ENCODE measurements around the gene BICD2. TPM values are rescaled to one million over a fixed set of nuclear protein-coding genes. Genes with fewer than 3 reads are reported as not detected.

BICD2 gene
- polyA plus RNA-seq, 3 donors = 29.3 to 30.9 (median 30.4) TPM

DNA sequence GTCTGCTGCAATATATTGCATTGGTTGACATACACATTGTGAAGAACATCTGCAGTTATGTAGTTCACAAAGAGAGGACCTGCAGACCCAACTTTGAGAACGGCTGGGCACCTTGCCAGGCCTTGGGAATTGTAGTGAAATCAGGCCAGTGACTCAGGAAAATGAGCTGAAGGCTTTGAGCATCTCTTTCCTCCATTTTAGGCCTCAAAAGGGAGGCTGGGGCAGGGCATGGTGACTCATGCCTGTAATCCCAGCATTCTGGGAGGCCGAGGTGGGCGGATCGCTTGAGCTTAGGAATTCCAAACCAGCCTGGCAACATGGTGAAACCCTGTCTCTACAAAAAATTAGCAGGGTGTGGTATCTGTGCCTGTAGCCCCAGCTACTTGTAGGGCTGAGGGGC is 93.3 kb downstream of the BICD2 start:
- DNase-seq (ENCODE audit: low read depth in 3 of 3, low spot score in 2 of 3) = no peak

GRCh38 chr9:92669890-92670708 is 94.5 kb downstream of the BICD2 start, which contains the start of gene IPPK:
Gene IPPK (minus strand): TSS chr9:92670131. CDS start chr9:92669988, 143 bp downstream.
- peak; percentile 93 to 97 (median 93) for DNase-seq (ENCODE audit: low read depth in 3 of 3, low spot score in 2 of 3)

DNA sequence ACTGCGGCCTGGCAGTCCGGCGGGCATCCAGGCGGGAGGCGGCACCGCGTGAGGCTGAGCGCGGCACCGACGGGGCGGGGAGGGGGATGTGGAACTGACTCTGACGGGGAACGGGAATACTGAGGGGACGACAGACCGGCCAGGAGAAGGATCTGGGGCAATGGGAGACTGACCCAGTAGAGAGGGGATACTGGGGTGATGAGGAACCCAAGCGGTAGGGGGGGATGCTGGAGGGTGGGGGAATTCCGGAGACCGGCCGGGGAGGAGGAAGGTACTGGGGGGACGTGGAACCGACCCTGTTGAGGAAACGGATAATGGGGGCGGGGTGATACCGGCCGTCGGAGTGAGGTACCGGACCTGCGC is 95.1 kb downstream of the BICD2 start:
- no peak for DNase-seq (ENCODE audit: low read depth in 3 of 3, low spot score in 2 of 3)

GRCh38 chr9:92668746-92669526 is 95.7 kb downstream of the BICD2 start:
- DNase-seq (ENCODE audit: low read depth in 3 of 3, low spot score in 2 of 3) = peak in 2 of 3 donors; percentile 7 to 12

- DNase-seq (ENCODE audit: low read depth in 3 of 3, low spot score in 2 of 3) = no peak
These were observed 97.6 kb downstream of the BICD2 start for GRCh38 chr9:92666912-92667532.

GRCh38 chr9:92666236-92666635 is 98.4 kb downstream of the BICD2 start:
- DNase-seq (ENCODE audit: low read depth in 3 of 3, low spot score in 2 of 3) = no peak

GRCh38 chr9:92665836-92666235 is 98.8 kb downstream of the BICD2 start:
- no peak for DNase-seq (ENCODE audit: low read depth in 3 of 3, low spot score in 2 of 3)

DNA sequence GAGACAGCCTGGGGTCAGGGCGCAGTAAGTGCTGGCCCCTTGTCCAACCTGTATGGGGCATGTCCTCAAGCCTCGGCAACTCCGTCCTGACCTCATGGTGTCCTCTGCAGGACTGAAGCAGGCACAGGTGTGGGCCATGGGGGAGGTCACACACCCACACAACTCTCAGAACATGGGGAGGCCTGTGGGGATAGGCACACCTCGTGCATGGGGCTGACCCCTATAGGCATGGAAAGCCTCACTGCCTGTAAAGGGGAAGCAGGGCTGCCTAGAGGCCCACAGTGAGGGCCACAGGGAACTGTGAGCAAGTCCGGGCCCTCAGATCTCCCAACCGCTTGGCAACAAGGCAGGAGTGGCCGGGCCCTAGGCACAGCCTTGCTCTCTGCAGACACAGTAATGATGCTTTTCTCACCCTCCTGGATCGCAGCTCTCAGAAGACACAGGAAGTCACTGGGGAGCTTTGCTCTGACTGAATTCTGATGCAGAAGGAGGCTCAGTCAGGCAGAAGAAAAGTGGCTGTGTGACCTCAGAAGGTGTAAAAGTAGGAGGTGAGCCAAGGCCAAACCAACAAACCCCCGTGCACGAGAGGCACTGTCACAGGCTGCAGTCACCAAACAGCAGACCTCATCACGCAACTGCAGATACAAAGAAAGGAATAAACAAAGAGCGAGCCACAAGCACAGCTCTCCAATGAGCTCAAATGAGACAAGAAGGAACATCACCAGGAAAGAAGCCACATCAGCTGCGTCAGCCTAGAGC is 100.1 kb downstream of the BICD2 start:
- DNase-seq (ENCODE audit: low read depth in 3 of 3, low spot score in 2 of 3) = no peak

DNA sequence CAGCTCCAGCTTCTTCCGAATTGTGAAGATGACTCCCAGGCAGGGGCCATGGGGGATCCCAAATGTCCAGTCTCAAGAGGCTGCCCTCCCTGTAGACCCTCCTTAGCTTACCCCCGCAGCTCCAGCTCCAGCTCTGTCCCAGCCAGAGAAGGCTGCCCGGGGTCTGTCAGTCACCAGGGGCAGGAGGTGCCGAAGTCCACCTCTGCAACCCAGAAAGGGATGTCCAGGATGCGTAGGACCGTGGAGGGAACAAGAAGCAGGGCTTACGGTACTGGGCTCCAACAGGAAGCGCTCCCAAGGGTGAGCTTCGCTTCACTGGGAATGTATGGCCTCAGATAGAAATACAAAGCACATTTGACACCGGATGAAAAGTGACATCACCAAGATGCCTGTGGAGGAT is 100.7 kb downstream of the BICD2 start:
- DNase-seq (ENCODE audit: low read depth in 3 of 3, low spot score in 2 of 3) = no peak

- DNase-seq (ENCODE audit: low read depth in 3 of 3, low spot score in 2 of 3) = no peak
These were observed 101.5 kb downstream of the BICD2 start for GRCh38 chr9:92663126-92663525.

DNA sequence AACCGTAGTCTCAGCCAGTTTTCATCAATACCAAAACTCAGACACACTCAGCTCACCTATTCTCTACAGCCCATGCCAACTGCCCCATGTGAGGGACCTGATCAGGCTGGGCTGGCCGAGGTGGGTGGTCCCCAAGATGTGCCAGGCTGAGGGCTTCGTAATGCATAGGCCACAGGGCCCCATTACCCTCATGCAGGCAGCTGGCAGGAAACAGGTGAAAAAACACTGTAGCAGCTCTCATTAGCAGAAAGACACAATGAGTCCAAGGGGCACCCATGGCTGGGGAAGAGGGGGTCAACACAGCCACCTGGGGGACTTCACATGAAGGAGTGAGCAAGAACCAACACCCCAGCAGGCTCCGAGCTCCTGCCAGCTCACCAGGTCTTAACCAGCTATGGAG is 102.9 kb downstream of the BICD2 start:
- no peak for DNase-seq (ENCODE audit: low read depth in 3 of 3, low spot score in 2 of 3)

Other genes starting within 250 kb of the BICD2 start
- gene ECM2, start 228.8 kb downstream of the BICD2 start, polyA plus RNA-seq (ENCODE audit: insufficient read length in 3 of 3) = 10 to 100 TPM; 14.8 to 21.1 (median 16.1) TPM
- gene IPPK, start 94.7 kb downstream of the BICD2 start, polyA plus RNA-seq (ENCODE audit: insufficient read length in 3 of 3) = 10 to 100 TPM; 12.9 to 13.3 (median 13.3) TPM
- 1 to 10 TPM; 9.4 to 9.9 (median 9.7) TPM for gene ZNF484, start 113.2 kb upstream of the BICD2 start, polyA plus RNA-seq (ENCODE audit: insufficient read length in 3 of 3)
- 1 to 10 TPM; 5.2 to 5.6 (median 5.4) TPM for gene FGD3, start 182.7 kb upstream of the BICD2 start, polyA plus RNA-seq (ENCODE audit: insufficient read length in 3 of 3)